B cell (primary cell): Measurements from ENCODE around the gene CDH20. TPM values are rescaled to one million over a fixed set of nuclear protein-coding genes. Genes with fewer than 3 reads are reported as not detected.

Experiments
- ATAC-seq: fragments of 200-7000 bp; cut with Tn5 transposase; one replicate; pipeline ENCODE4 v1.10.0; 2021; ENCODE audit warnings: low read depth, mild to moderate bottlenecking, moderate number of reproducible peaks, moderate library complexity
- CTCF ChIA-PET: fragments of 350-600 bp; sonication (Branson Sonifier 250); formaldehyde crosslinking; loops from one replicate; lab custom pipeline; 2021; ENCODE audit warnings: antibody characterized with exemption, inconsistent platforms; lab: Charles Lee
- POLR2A ChIA-PET: fragments of 350-600 bp; sonication (Branson Sonifier 250); formaldehyde crosslinking; loops from one replicate; lab custom pipeline; 2021; ENCODE audit warnings: antibody characterized with exemption; lab: Charles Lee
- DNase-seq: peaks from one replicate; pipeline ENCODE4 v3.0.0; 2013
- H2AFZ ChIP-seq: 2 replicates; pipeline ENCODE4 v1.6.1; 2012; ENCODE audit warnings: mild to moderate bottlenecking, low read depth, low read length; ENCODE audit not compliant: insufficient read depth, poor library complexity, severe bottlenecking
- H3K27ac ChIP-seq, 2 donors: 1 replicate in 1 of 2; 2 replicates in 1 of 2; pipeline ENCODE4 v1.5.1; 2012 to 2013; ENCODE audit warnings: low read length in 2 of 2, mild to moderate bottlenecking in 2 of 2, moderate library complexity in 1 of 2
- H3K27me3 ChIP-seq, 4 experiments: fragments of 200-600 bp in 1 of 4; sonication (generic) in 1 of 4; replicated peaks in 1 of 4; 1 replicate in 2 of 4; 2 replicates in 2 of 4; pipeline versions ENCODE4 v1.6.1 to v1.7.0; 2013 to 2016; ENCODE audit warnings: low read length in 3 of 4, mild to moderate bottlenecking in 2 of 4, mixed read lengths in 1 of 4, moderate library complexity in 1 of 4; ENCODE audit not compliant: insufficient read depth in 4 of 4, control insufficient read depth in 3 of 4; ENCODE audit errors: control extremely low read depth in 1 of 4
- H3K36me3 ChIP-seq, 2 experiments: replicated peaks in 1 of 2; 1 replicate in 1 of 2; 2 replicates in 1 of 2; pipeline versions ENCODE4 v1.6.1 to v1.7.1; 2013; ENCODE audit warnings: low read length in 1 of 2; ENCODE audit not compliant: insufficient read depth in 2 of 2, control insufficient read depth in 1 of 2; ENCODE audit errors: control extremely low read depth in 1 of 2, extremely low read depth in 1 of 2
- H3K4me1 ChIP-seq, 2 donors: fragments of 200-600 bp in 1 of 2; sonication (generic) in 1 of 2; 1 replicate in 1 of 2; 2 replicates in 1 of 2; pipeline versions ENCODE4 v1.5.1 to v1.6.1; 2013 to 2017; ENCODE audit warnings: low read length in 2 of 2; ENCODE audit not compliant: control insufficient read depth in 2 of 2, insufficient read depth in 2 of 2
- H3K4me2 ChIP-seq: replicated peaks from 2 replicates; pipeline ENCODE3; 2012; ENCODE audit warnings: mild to moderate bottlenecking, low read depth, low read length; ENCODE audit not compliant: poor library complexity, severe bottlenecking
- H3K4me3 ChIP-seq, 5 experiments: fragments of 200-600 bp in 1 of 5; sonication (generic) in 1 of 5; 1 replicate in 3 of 5; 2 replicates in 2 of 5; pipeline versions ENCODE4 v1.5.1 to v1.7.0; 2011 to 2016; ENCODE audit warnings: low read length in 4 of 5, mild to moderate bottlenecking in 4 of 5, low read depth in 2 of 5, control low read depth in 1 of 5, moderate library complexity in 1 of 5; ENCODE audit not compliant: insufficient read depth in 1 of 5; ENCODE audit errors: control extremely low read depth in 1 of 5, extremely low read depth in 1 of 5
- H3K79me2 ChIP-seq: fragments of 200-600 bp; sonication (generic); one replicate; pipeline ENCODE4 v1.6.0; 2016; ENCODE audit warnings: low read length; ENCODE audit not compliant: control insufficient read depth, insufficient read depth
- H3K9ac ChIP-seq: fragments of 200-600 bp; sonication (generic); 2 replicates; pipeline ENCODE4 v1.6.1; 2017; ENCODE audit warnings: mild to moderate bottlenecking, low read length, moderate library complexity
- H3K9me3 ChIP-seq, 3 donors: one replicate each; pipeline versions ENCODE4 v1.6.1 to v1.7.1; 2013; ENCODE audit warnings: low read length in 2 of 3; ENCODE audit not compliant: control insufficient read depth in 2 of 3, insufficient read depth in 1 of 3; ENCODE audit errors: control extremely low read depth in 1 of 3
- H4K20me1 ChIP-seq: 2 replicates; pipeline ENCODE4 v1.6.0; 2012; ENCODE audit warnings: mild to moderate bottlenecking, low read length; ENCODE audit not compliant: insufficient read depth, control insufficient read depth, poor library complexity, severe bottlenecking
- H3K27ac Mint-ChIP-seq: one replicate; pipeline ENCODE4 v1.8.0; 2021; ENCODE audit warnings: mixed read lengths
- H3K27me3 Mint-ChIP-seq: one replicate; pipeline ENCODE4 v1.8.0; 2021; ENCODE audit warnings: mixed read lengths
- H3K4me1 Mint-ChIP-seq: one replicate; pipeline ENCODE4 v1.8.0; 2021; ENCODE audit warnings: mixed read lengths
- H3K4me3 Mint-ChIP-seq: one replicate; pipeline ENCODE4 v1.8.0; 2021; ENCODE audit warnings: mixed read lengths
- H3K9me3 Mint-ChIP-seq: one replicate; pipeline ENCODE4 v1.8.0; 2022; ENCODE audit warnings: mixed read lengths; ENCODE audit not compliant: insufficient read depth
- CTCF ChIP-seq: fragments of 200-600 bp; IDR thresholded peaks from one replicate; pipeline ENCODE4 v1.8.0; 2022; ENCODE audit warnings: antibody characterized with exemption, mild to moderate bottlenecking
- EZH2 ChIP-seq: IDR thresholded peaks from 2 replicates; pipeline ENCODE4 v1.6.1; 2012; ENCODE audit warnings: borderline replicate concordance, low read depth, mild to moderate bottlenecking, moderate library complexity, low read length; ENCODE audit not compliant: insufficient read depth, poor library complexity, severe bottlenecking
- WGBS: methylation state at CpG from one replicate; pipeline ENCODE4 v1.1.5; 2013; ENCODE audit warnings: missing lambda C conversion rate; ENCODE audit not compliant: insufficient coverage; 5-methylcytosine and 5-hydroxymethylcytosine counted together
- intact Hi-C: fragments of 100-400 bp; cut with micrococcal nuclease; formaldehyde crosslinking; loops from one replicate; pipeline ENCODE4 v1.10.0; 2022
- polyA plus RNA-seq: library from polyadenylated mRNA; depleted of rRNA; stranded (reverse); fragments of >200 nt; gene quantifications from 2 replicates; pipeline ENCODE4 v1.2.3, GENCODE V29; 2012
- total RNA-seq, 2 donors: library from RNA; stranded (reverse); fragments of 120-200 nt in 1 of 2; gene quantifications; 1 replicate in 1 of 2; 2 replicates in 1 of 2; pipeline versions ENCODE4 v1.2.3 to v1.2.4, GENCODE V29; 2013 to 2022

CDH20 gene
- total and polyA plus RNA-seq, 2 donors (not counting 1 experiment from before 2014, with no cell fraction given): 0.09 TPM; not detected in 1

DNA sequence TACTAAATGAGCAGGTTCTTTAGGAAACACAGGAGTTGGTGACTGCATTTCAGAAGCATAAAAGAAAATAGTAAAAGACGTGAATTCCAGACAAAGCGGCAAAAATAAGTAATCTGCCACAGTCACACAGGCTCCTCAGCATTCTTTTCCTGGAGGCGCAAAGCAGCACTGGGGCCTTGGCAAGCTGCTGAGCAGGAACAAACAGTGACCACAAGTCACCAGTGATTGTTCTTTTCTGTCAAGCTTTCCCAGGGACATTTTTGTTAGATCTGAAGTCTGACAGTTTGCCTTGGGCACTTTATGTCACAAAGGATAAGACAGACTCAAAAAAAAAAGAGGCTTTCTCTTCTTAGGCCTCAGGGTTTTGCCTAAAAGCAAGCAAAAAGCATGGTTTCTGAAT is 216.2 kb downstream of the CDH20 start:
- H3K27ac ChIP-seq: no peak overlapping the region
- no peak overlapping the region for H3K4me2 ChIP-seq
- CTCF ChIA-PET: interaction anchor here (1.4 to 1.8 kb wide), 3 partner anchors 33 to 582 kb away, joined by 4 to 6 read pairs (median 5); no protein-coding TSS in a partner anchor
- no peaks in the 10 kb centered on the region for H3K79me2 ChIP-seq
- H3K4me3 ChIP-seq: no peak overlapping the region
- TF ChIP-seq CTCF (no peak), EZH2 (no peak)
- no peaks in the 10 kb centered on the region for H3K36me3 ChIP-seq
- H4K20me1 ChIP-seq: no peaks in the 10 kb centered on the region
- H3K27ac Mint-ChIP-seq: no peak overlapping the region
- no peak overlapping the region for H3K9ac ChIP-seq
- intact Hi-C loops: no loop called here
- H3K9me3 Mint-ChIP-seq: no peaks in the 10 kb centered on the region
- WGBS: 97% methylated on average over 3 of the region's 3 CpGs
- no peaks in the 10 kb centered on the region for H3K4me1 ChIP-seq
- H3K4me1 Mint-ChIP-seq: no peaks in the 10 kb centered on the region
- no peak for DNase-seq
- no peak overlapping the region for H3K4me3 Mint-ChIP-seq
- no peak for ATAC-seq
- H3K27me3 Mint-ChIP-seq: no peaks in the 10 kb centered on the region
- peaks cover 0 to 3% (median 0%) of the 10 kb centered on the region in 3 donors for H3K9me3 ChIP-seq
- POLR2A ChIA-PET: no interaction called here
- H2AFZ ChIP-seq: no peak overlapping the region
- H3K27me3 ChIP-seq: no peaks in the 10 kb centered on the region

GRCh38 chr18:61549889-61550288 is 216.7 kb downstream of the CDH20 start:
- no peak overlapping the region for H3K27ac ChIP-seq
- no peaks in the 10 kb centered on the region for H4K20me1 ChIP-seq
- no peak for ATAC-seq
- H3K4me2 ChIP-seq: no peak overlapping the region
- no peak for DNase-seq
- H3K4me3 ChIP-seq: no peak overlapping the region
- Mint-ChIP-seq H3K27ac (no peak overlapping the region), H3K9me3 (no peaks in the 10 kb centered on the region), H3K27me3 (no peaks in the 10 kb centered on the region), H3K4me1 (no peaks in the 10 kb centered on the region), H3K4me3 (no peak overlapping the region)
- POLR2A ChIA-PET: no interaction called here
- no peaks in the 10 kb centered on the region for H3K79me2 ChIP-seq
- CTCF ChIA-PET: interaction anchor here (1.6 kb wide), 1 partner anchor 581 kb away, joined by 6 read pairs; no protein-coding TSS in a partner anchor
- WGBS: 92% methylated on average over 7 of the region's 11 CpGs
- intact Hi-C loops: no loop called here
- no peaks in the 10 kb centered on the region for H3K27me3 ChIP-seq
- H3K36me3 ChIP-seq: no peaks in the 10 kb centered on the region
- H3K9ac ChIP-seq: no peak overlapping the region
- H3K4me1 ChIP-seq: no peaks in the 10 kb centered on the region
- no peak for TF ChIP-seq EZH2
- no peak for TF ChIP-seq CTCF
- no peaks in the 10 kb centered on the region for H3K9me3 ChIP-seq
- no peak overlapping the region for H2AFZ ChIP-seq
